Common myeloid progenitor, CD34-positive (primary cell): Measurements from ENCODE around the gene PARP11.
"Not testable (repeated sequence)": the region's sequence is repeated elsewhere in the genome, so short reads cannot be mapped to it uniquely, and the experiment has no call there.

Experiments
- CTCF ChIA-PET: fragments of 350-600 bp; sonication (Branson Sonifier 250); formaldehyde crosslinking; loops from one replicate; lab custom pipeline; 2021; ENCODE audit warnings: antibody characterized with exemption; lab: Charles Lee
- POLR2A ChIA-PET: fragments of 350-600 bp; sonication (Branson Sonifier 250); formaldehyde crosslinking; loops from one replicate; lab custom pipeline; 2021; ENCODE audit warnings: antibody characterized with exemption; lab: Charles Lee
- DNase-seq, 3 donors: peaks; one replicate each; pipeline versions ENCODE4 v3.0.0 to v3.0.0-alpha.2; 2013
- H3K27ac ChIP-seq, 2 experiments: 1 replicate in 1 of 2; 2 replicates in 1 of 2; pipeline ENCODE4 v1.7.0; 2013; ENCODE audit warnings: inconsistent platforms in 2 of 2, low read length in 2 of 2, mild to moderate bottlenecking in 2 of 2, low read depth in 1 of 2, moderate library complexity in 1 of 2; ENCODE audit not compliant: severe bottlenecking in 2 of 2, insufficient read depth in 1 of 2, poor library complexity in 1 of 2
- H3K27me3 ChIP-seq, 5 experiments: replicated peaks in 2 of 5; 1 replicate in 3 of 5; 2 replicates in 2 of 5; pipeline versions ENCODE4 v1.6.1 to v1.7.0; 2013; ENCODE audit warnings: low read length in 4 of 5, mild to moderate bottlenecking in 2 of 5, moderate library complexity in 2 of 5, inconsistent platforms in 1 of 5; ENCODE audit not compliant: insufficient read depth in 5 of 5, control insufficient read depth in 4 of 5
- H3K36me3 ChIP-seq, 4 experiments: 1 replicate in 2 of 4; 2 replicates in 2 of 4; pipeline versions ENCODE4 v1.6.1 to v1.7.0; 2013; ENCODE audit warnings: low read length in 3 of 4, control low read depth in 1 of 4, mild to moderate bottlenecking in 1 of 4; ENCODE audit not compliant: control insufficient read depth in 4 of 4, insufficient read depth in 4 of 4
- H3K4me1 ChIP-seq, 4 experiments: 1 replicate in 3 of 4; 2 replicates in 1 of 4; pipeline versions ENCODE4 v1.6.1 to v1.7.1; 2013; ENCODE audit warnings: low read length in 3 of 4, mild to moderate bottlenecking in 3 of 4, control low read depth in 1 of 4, inconsistent platforms in 1 of 4, moderate library complexity in 1 of 4; ENCODE audit not compliant: control insufficient read depth in 4 of 4, insufficient read depth in 4 of 4; ENCODE audit errors: control extremely low read depth in 1 of 4
- H3K4me3 ChIP-seq, 7 experiments: 1 replicate in 4 of 7; 2 replicates in 3 of 7; pipeline versions ENCODE4 v1.5.1 to v1.7.0; 2013; ENCODE audit warnings: mild to moderate bottlenecking in 7 of 7, low read length in 6 of 7, moderate library complexity in 6 of 7, inconsistent platforms in 2 of 7, low read depth in 2 of 7, control low read depth in 1 of 7; ENCODE audit not compliant: insufficient read depth in 4 of 7, control insufficient read depth in 1 of 7; ENCODE audit errors: extremely low read depth in 1 of 7
- H3K9me3 ChIP-seq, 5 experiments: 1 replicate in 4 of 5; 2 replicates in 1 of 5; pipeline versions ENCODE4 v1.6.1 to v1.7.1; 2013; ENCODE audit warnings: low read length in 4 of 5, mild to moderate bottlenecking in 2 of 5, inconsistent platforms in 1 of 5, low read depth in 1 of 5, moderate library complexity in 1 of 5; ENCODE audit not compliant: control insufficient read depth in 4 of 5, insufficient read depth in 2 of 5; ENCODE audit errors: control extremely low read depth in 1 of 5
- WGBS: methylation state at CpG from one replicate; pipeline ENCODE4 v1.1.5; 2013; ENCODE audit not compliant: insufficient coverage; 5-methylcytosine and 5-hydroxymethylcytosine counted together

Gene PARP11

DNA sequence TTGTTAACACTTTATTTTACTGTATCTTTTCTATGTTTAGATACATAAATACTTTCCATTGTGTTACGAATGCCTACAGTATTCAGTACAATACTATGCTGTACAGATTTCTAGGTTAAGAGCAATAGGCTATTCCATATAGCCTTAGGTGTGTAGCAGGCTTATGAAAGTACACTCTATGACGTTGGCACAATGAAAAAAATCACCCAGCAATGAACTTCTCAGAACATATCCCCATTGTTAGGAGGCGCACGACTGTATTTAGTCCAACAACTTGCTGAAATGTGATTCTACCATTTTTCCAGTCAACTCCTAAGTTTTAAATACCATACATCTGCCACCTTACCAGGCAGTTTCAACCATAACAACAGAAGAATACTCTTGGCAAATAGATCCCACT lies 1.8 kb downstream of the PARP11 start:
- Histone ChIP-seq H3K27ac (peak overlapping the region; percentile 90 to 93), H3K4me1 (peaks cover 23 to 47% (median 35%) of the 10 kb centered on the region in 4 experiments), H3K36me3 (peaks cover 0 to 3% (median 3%) of the 10 kb centered on the region in 4 experiments), H3K9me3 (peaks cover 0 to 4% (median 0%) of the 10 kb centered on the region in 5 experiments), H3K27me3 (no peaks in the 10 kb centered on the region), H3K4me3 (peak overlapping the region in 6 of 7 experiments; percentile 78 to 97 (median 86))
- ChIA-PET CTCF (no interaction called here), POLR2A (no interaction called here)
- WGBS: 72% methylated on average over 3 of the region's 4 CpGs
- no peak for DNase-seq

DNA sequence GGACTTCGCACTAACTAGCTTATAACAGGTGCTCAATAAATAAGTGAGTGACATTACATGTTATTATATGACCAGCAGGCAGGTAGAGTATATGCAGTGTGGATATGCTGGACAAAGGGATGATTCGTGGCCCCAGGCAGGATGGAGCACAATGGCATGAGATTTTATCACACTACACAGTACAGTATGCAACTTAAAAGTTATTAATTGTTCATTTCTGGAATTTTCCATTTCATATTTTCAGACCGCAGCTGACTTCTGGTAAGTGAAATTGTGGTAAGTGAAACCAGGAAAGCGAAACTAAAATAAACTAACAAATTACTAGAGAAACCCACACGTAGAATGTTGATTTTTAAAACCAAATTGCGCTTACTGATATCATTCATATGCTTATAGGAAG lies 3.3 kb downstream of the PARP11 start:
- DNase-seq: peak in 2 of 3 donors; percentile 72 to 81
- Histone ChIP-seq H3K27me3 (no peaks in the 10 kb centered on the region), H3K27ac (peak overlapping the region; percentile 90 to 92), H3K36me3 (peaks cover 2 to 12% (median 3%) of the 10 kb centered on the region in 4 experiments), H3K4me3 (peak overlapping the region in 6 of 7 experiments; percentile 53 to 97 (median 74)), H3K9me3 (peaks cover 0 to 12% (median 4%) of the 10 kb centered on the region in 5 experiments), H3K4me1 (peaks cover 23 to 47% (median 35%) of the 10 kb centered on the region in 4 experiments)
- CTCF ChIA-PET: no interaction called here
- no CpG with 5 or more reads among the region's 6 CpGs for WGBS
- POLR2A ChIA-PET: no interaction called here

DNA sequence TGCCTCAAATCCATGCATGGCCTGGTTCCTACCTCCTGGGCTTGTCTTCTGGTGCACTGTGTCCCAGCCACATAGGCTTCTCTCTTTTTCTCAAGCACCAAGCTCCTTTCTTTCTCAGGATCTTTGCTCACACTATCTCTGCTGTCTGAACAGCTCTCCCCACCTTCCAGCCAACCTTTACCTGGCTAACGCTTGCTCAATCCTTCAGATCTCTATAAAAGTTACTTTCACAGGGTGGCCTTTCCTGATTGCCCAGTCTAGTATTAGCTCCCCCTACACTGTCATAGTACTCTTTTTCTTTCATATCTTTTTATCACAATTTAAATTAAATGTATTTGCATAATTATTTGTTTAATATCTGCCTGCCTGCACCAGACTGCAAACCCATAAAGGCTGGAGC lies 3.8 kb downstream of the PARP11 start:
- no CpG with 5 or more reads among the region's 1 CpG for WGBS
- Histone ChIP-seq H3K4me1 (peaks cover 23 to 47% (median 35%) of the 10 kb centered on the region in 4 experiments), H3K27me3 (no peaks in the 10 kb centered on the region), H3K4me3 (peak overlapping the region in 5 of 7 experiments; percentile 53 to 97 (median 70)), H3K36me3 (peaks cover 2 to 12% (median 3%) of the 10 kb centered on the region in 4 experiments), H3K9me3 (peaks cover 0 to 15% (median 4%) of the 10 kb centered on the region in 5 experiments), H3K27ac (peak overlapping the region; percentile 90 to 92)
- no peak for DNase-seq
- CTCF ChIA-PET: interaction anchor here (1.0 kb wide), 1 partner anchor 95 kb away, joined by 3 read pairs; no protein-coding TSS in a partner anchor
- POLR2A ChIA-PET: no interaction called here

- Histone ChIP-seq H3K4me1 (peaks cover 0 to 5% (median under 1%) of the 10 kb centered on the region in 4 experiments), H3K27ac (no peak overlapping the region), H3K4me3 (no peak overlapping the region), H3K27me3 (no peaks in the 10 kb centered on the region), H3K36me3 (peaks cover 11 to 42% (median 17%) of the 10 kb centered on the region in 4 experiments), H3K9me3 (peaks cover 2 to 22% (median 4%) of the 10 kb centered on the region in 5 experiments)
- ChIA-PET POLR2A (no interaction called here), CTCF (no interaction called here)
- DNase-seq: no peak
- WGBS: 100% methylated on average over 2 of the region's 6 CpGs
Observed at GRCh38 chr12:3863756-3864155, 9.4 kb downstream of the PARP11 start.

- no peaks in the 10 kb centered on the region for H3K27me3 ChIP-seq
- CTCF ChIA-PET: interaction anchor here (1.4 kb wide), 1 partner anchor 9 kb away, joined by 4 read pairs; no protein-coding TSS in a partner anchor
- POLR2A ChIA-PET: no interaction called here
- peaks cover 0 to 4% (median 0%) of the 10 kb centered on the region in 5 experiments for H3K9me3 ChIP-seq
- no peak overlapping the region for H3K27ac ChIP-seq
- H3K4me3 ChIP-seq: no peak overlapping the region
- H3K36me3 ChIP-seq: peaks cover 0 to 10% (median 6%) of the 10 kb centered on the region in 4 experiments
- no CpG with 5 or more reads among the region's 5 CpGs for WGBS
- no peak for DNase-seq
- H3K4me1 ChIP-seq: peaks cover 3 to 15% (median 8%) of the 10 kb centered on the region in 4 experiments
Observed at GRCh38 chr12:3842517-3842916, 30.7 kb downstream of the PARP11 start.

- ChIA-PET POLR2A (no interaction called here), CTCF (no interaction called here)
- Histone ChIP-seq H3K27ac (no peak overlapping the region), H3K4me1 (peaks cover 3 to 22% (median 13%) of the 10 kb centered on the region in 4 experiments), H3K9me3 (no peaks in the 10 kb centered on the region), H3K36me3 (peaks cover 0 to 9% (median 6%) of the 10 kb centered on the region in 4 experiments), H3K4me3 (no peak overlapping the region), H3K27me3 (no peaks in the 10 kb centered on the region)
- no peak for DNase-seq
- no CpG with 5 or more reads among the region's 3 CpGs for WGBS
Observed at GRCh38 chr12:3841783-3842182, 31.4 kb downstream of the PARP11 start.

- H3K36me3 ChIP-seq, H3K27ac ChIP-seq, H3K9me3 ChIP-seq, POLR2A ChIA-PET, DNase-seq, H3K4me3 ChIP-seq, H3K27me3 ChIP-seq, CTCF ChIA-PET: not testable (repeated sequence)
- 100% methylated on average over 2 of the region's 2 CpGs for WGBS
- H3K4me1 ChIP-seq: peaks cover 3 to 27% (median 15%) of the 10 kb centered on the region in 4 experiments
Observed at GRCh38 chr12:3840833-3841232, 32.4 kb downstream of the PARP11 start.
